HepG2 (cell line): ENCODE data around the gene CPXM1. TPM values are rescaled to one million over a fixed set of nuclear protein-coding genes. Genes with fewer than 3 reads are reported as not detected.

ENCODE experiments used
- ATAC-seq: fragments of 200-7000 bp; cut with Tn5 transposase; 3 replicates; pipeline ENCODE4 v1.9.1; 2020; ENCODE audit warnings: mild to moderate bottlenecking, moderate library complexity
- BruUV-seq: library from RNA; stranded (reverse); fragments of 400-500 nt; replicated peaks from 2 replicates; lab custom pipeline; 2021; lab: Mats Ljungman, UMichigan
- CTCF ChIA-PET: fragments of 300-600 bp; formaldehyde crosslinking; extraction: SDS; loops from one replicate; lab custom pipeline; 2021; ENCODE audit warnings: low total read pairs, inconsistent platforms, low intra/inter-chr PET ratio; lab: Yijun Ruan, JAX
- POLR2A ChIA-PET: fragments of 350-600 bp; sonication (Branson Sonifier 250); formaldehyde crosslinking; loops from one replicate; lab custom pipeline; 2020; ENCODE audit warnings: antibody characterized with exemption, inconsistent platforms; lab: Yijun Ruan, JAX
- DNase-seq: peaks from one replicate; pipeline ENCODE4 v3.0.0-alpha.2; 2015; ENCODE audit warnings: low spot score
- FAIRE-seq: peaks from 3 replicates; lab custom pipeline; 2011; peaks lifted over from hg19 to GRCh38; lab: Jason Lieb, UNC
- H2AFZ ChIP-seq: one replicate; pipeline ENCODE4 v1.6.1; 2011; ENCODE audit warnings: low read length, inconsistent platforms
- H3K27ac ChIP-seq: fragments of 300-600 bp; 3 replicates; pipeline ENCODE4 v1.8.0; 2011; ENCODE audit warnings: mixed run types, mild to moderate bottlenecking, mixed read lengths, low read length, inconsistent platforms; ENCODE audit not compliant: insufficient read depth; ENCODE audit errors: extremely low read length
- H3K27me3 ChIP-seq, 2 experiments: fragments of 200-600 bp in 1 of 2; 2 replicates in 1 of 2; 3 replicates in 1 of 2; pipeline versions ENCODE4 v1.6.0 to v1.8.0; 2011; ENCODE audit warnings: low read length in 2 of 2, mild to moderate bottlenecking in 2 of 2, moderate library complexity in 2 of 2, inconsistent platforms in 1 of 2; ENCODE audit not compliant: insufficient read depth in 2 of 2, control insufficient read depth in 1 of 2
- H3K36me3 ChIP-seq, 2 experiments: fragments of 200-600 bp in 1 of 2; replicated peaks in 1 of 2; 2 replicates in 1 of 2; 3 replicates in 1 of 2; pipeline versions ENCODE4 v1.5.1 to v1.8.0; 2011; ENCODE audit warnings: low read length in 2 of 2, inconsistent platforms in 1 of 2; ENCODE audit not compliant: insufficient read depth in 2 of 2, control insufficient read depth in 1 of 2
- H3K4me1 ChIP-seq: 2 replicates; pipeline ENCODE4 v1.5.1; 2012; ENCODE audit warnings: low read length, inconsistent platforms; ENCODE audit not compliant: insufficient read depth
- H3K4me2 ChIP-seq: 2 replicates; pipeline ENCODE4 v1.6.0; 2011; ENCODE audit warnings: low read depth, low read length, inconsistent platforms
- H3K4me3 ChIP-seq, 3 experiments: fragments of 200-600 bp in 1 of 3; sonication (generic), shearing (Covaris generic) in 1 of 3; replicated peaks in 1 of 3; 2 replicates each; pipeline ENCODE4 v1.5.1; 2011 to 2016; ENCODE audit warnings: low read length in 3 of 3, inconsistent platforms in 2 of 3, low read depth in 2 of 3, mild to moderate bottlenecking in 2 of 3, control low read depth in 1 of 3, mixed read lengths in 1 of 3; ENCODE audit not compliant: insufficient read depth in 1 of 3
- H3K79me2 ChIP-seq: one replicate; pipeline ENCODE4 v1.6.1; 2011; ENCODE audit warnings: low read length, inconsistent platforms; ENCODE audit not compliant: insufficient read depth
- H3K9ac ChIP-seq: 2 replicates; pipeline ENCODE4 v1.6.0; 2011; ENCODE audit warnings: mild to moderate bottlenecking, low read depth, low read length, inconsistent platforms; ENCODE audit not compliant: insufficient read depth
- H3K9me3 ChIP-seq: 2 replicates; pipeline ENCODE4 v1.5.1; 2012; ENCODE audit warnings: mild to moderate bottlenecking, low read length
- H4K20me1 ChIP-seq: 2 replicates; pipeline ENCODE4 v1.6.0; 2011; ENCODE audit warnings: inconsistent platforms, mild to moderate bottlenecking, low read length, moderate library complexity; ENCODE audit not compliant: insufficient read depth
- EHMT2 ChIP-seq: fragments of 200-600 bp; sonication (generic); IDR thresholded peaks from 2 replicates; pipeline ENCODE4 v1.7.0; 2017; ENCODE audit warnings: antibody characterized with exemption, low read depth, low read length, borderline replicate concordance
- NPAS2 ChIP-seq: sonication (generic); formaldehyde crosslinking; IDR thresholded peaks from 2 replicates; pipeline ENCODE4 v1.8.0; 2022; ENCODE audit warnings: mild to moderate bottlenecking, missing genetic modification reagents, borderline replicate concordance
- PBX2 ChIP-seq: IDR thresholded peaks from 2 replicates; pipeline ENCODE4 v1.6.1; 2016; ENCODE audit warnings: control low read depth
- RBM22 ChIP-seq: fragments of 200-400 bp; formaldehyde crosslinking; optimal IDR thresholded peaks from 2 replicates; pipeline ENCODE3; 2017; ENCODE audit warnings: mild to moderate bottlenecking, low read length, moderate library complexity
- SMAD9 ChIP-seq: sonication (generic); formaldehyde crosslinking; IDR thresholded peaks from 2 replicates; pipeline ENCODE4 v1.5.1; 2020; ENCODE audit warnings: mild to moderate bottlenecking, missing genetic modification reagents
- TMF1 ChIP-seq: sonication (generic); formaldehyde crosslinking; IDR thresholded peaks from 2 replicates; pipeline ENCODE4 v1.8.1; 2022; ENCODE audit warnings: low read depth, missing genetic modification reagents
- TRIM22 ChIP-seq: fragments of 450-650 bp; IDR thresholded peaks from 2 replicates; pipeline ENCODE4 v1.6.1; 2017
- ZFP82 ChIP-seq: sonication (generic); formaldehyde crosslinking; IDR thresholded peaks from 2 replicates; pipeline ENCODE4 v1.5.1; 2020; ENCODE audit warnings: mild to moderate bottlenecking, missing genetic modification reagents, borderline replicate concordance
- ZFP91 ChIP-seq: sonication (generic); formaldehyde crosslinking; IDR thresholded peaks from 2 replicates; pipeline ENCODE4 v1.9.0; 2022; ENCODE audit warnings: missing genetic modification reagents, mild to moderate bottlenecking, borderline replicate concordance
- ZNF556 ChIP-seq: sonication (generic); formaldehyde crosslinking; IDR thresholded peaks from 2 replicates; pipeline ENCODE4 v1.4.0; 2020; ENCODE audit warnings: mild to moderate bottlenecking, missing genetic modification reagents, borderline replicate concordance
- ZNF605 ChIP-seq: sonication (generic); formaldehyde crosslinking; IDR thresholded peaks from 2 replicates; pipeline ENCODE4 v1.8.0; 2022; ENCODE audit warnings: mild to moderate bottlenecking, missing genetic modification reagents
- ZNF746 ChIP-seq: sonication (generic); formaldehyde crosslinking; IDR thresholded peaks from 2 replicates; pipeline ENCODE4 v1.8.0; 2022; ENCODE audit warnings: mild to moderate bottlenecking, missing genetic modification reagents
- ZNF770 ChIP-seq: sonication (generic); formaldehyde crosslinking; IDR thresholded peaks from 2 replicates; pipeline ENCODE4 v1.5.0; 2020; ENCODE audit warnings: mild to moderate bottlenecking, missing genetic modification reagents
- whole genome bisulfite sequencing: methylation state at CpG from one replicate; pipeline ENCODE4 v1.1.6; 2017; ENCODE audit warnings: low lambda C conversion rate; 5-methylcytosine and 5-hydroxymethylcytosine counted together
- in situ Hi-C: cut with HindIII; loops from 2 replicates; pipeline ENCODE4 v1.10.0; 2017; ENCODE audit warnings: low pct_unique_long_range_greater_than_20kb; ENCODE audit not compliant: extremely low pct_ligation_motif_present
- intact Hi-C: fragments of 100-400 bp; cut with micrococcal nuclease; formaldehyde crosslinking; loops from one replicate; pipeline ENCODE4 v1.10.0; 2022; ENCODE audit not compliant: unreplicated experiment
- polyA plus RNA-seq, 8 experiments: library from polyadenylated mRNA; depleted of rRNA in 3 of 8; stranded (reverse) in 7 of 8; unstranded in 1 of 8; fragments of >200 nt; fragmentation: Illumina TruSeq in 4 of 8; extraction: Trizol in 4 of 8; gene quantifications; 2 replicates each; pipeline versions ENCODE4 v1.2.1 to v1.2.3, GENCODE V29; 2011 to 2016; ENCODE audit warnings: low read depth in 4 of 8, missing spikeins in 1 of 8, mixed read lengths in 1 of 8; ENCODE audit not compliant: insufficient read depth in 1 of 8
- total RNA-seq, 5 experiments: library from RNA; depleted of rRNA; stranded (reverse); fragments of >200 nt; fragmentation: Illumina TruSeq; extraction: Trizol; gene quantifications; 2 replicates each; pipeline ENCODE4 v1.2.3, GENCODE V29; 2016; ENCODE audit warnings: low read depth in 1 of 5

Gene CPXM1
- total and polyA plus RNA-seq, 2 of the 13 experiments (the other 11 are each of a cell fraction or from before 2014, with no cell fraction given) = 0.07 TPM; not detected in 1

DNA sequence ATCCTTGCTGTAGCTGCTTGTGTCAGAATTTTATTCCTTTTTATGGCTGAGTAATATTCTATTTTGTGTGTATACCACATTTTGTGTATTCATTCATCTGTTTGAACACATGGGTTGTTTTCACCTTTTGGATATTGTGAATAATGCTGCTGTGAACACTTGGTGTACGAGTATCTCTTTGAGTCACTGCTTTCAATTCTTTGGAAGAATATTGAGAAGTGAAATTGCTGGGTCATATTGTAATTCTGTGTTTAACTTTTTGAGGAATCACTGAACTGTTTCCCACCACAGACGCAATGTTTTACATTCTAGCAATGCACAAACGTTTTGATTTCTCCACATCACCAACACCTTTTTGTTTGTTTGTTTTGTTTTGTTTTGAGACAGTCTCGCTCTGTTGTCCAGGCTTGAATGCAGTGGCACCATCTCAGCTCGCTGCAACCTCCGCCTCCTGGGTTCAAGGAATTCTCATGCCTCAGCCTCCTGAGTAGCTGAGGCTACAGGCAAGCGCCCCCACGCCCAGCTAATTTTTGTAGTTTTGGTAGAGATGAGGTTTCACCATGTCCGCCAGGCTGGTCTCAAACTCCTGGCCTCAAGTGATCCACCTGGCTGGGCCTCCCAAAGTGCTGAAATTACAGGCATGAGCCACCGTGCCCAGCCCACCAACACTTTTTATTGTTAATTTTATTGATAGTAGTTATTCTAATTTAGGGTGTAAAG lies 21.7 kb downstream of the CPXM1 start:
- 50% methylated on average over 10 of the region's 10 CpGs for WGBS
- Histone ChIP-seq H3K4me2 (no peak overlapping the region), H4K20me1 (no peaks in the 10 kb centered on the region), H3K4me1 (peaks cover 7% of the 10 kb centered on the region), H3K79me2 (no peaks in the 10 kb centered on the region), H3K36me3 (no peaks in the 10 kb centered on the region), H3K27ac (no peak overlapping the region), H3K9ac (no peak overlapping the region), H2AFZ (no peak overlapping the region), H3K9me3 (peaks cover 4% of the 10 kb centered on the region; the same call in 1 of the 2 replicates), H3K4me3 (no peak overlapping the region), H3K27me3 (peaks cover 4 to 10% of the 10 kb centered on the region in 2 experiments; a peak in 3 of 5 replicates)
- no peak for TF ChIP-seq TRIM22
- TF ChIP-seq ZNF556 (CRISPR knock-in tag) = no peak
- no peak for TF ChIP-seq ZFP91 (CRISPR knock-in tag)
- TF ChIP-seq ZNF746 = no peak
- no peak for TF ChIP-seq RBM22
- no peak for TF ChIP-seq ZFP82
- TF ChIP-seq TMF1 (CRISPR knock-in tag) = no peak
- no peak for TF ChIP-seq ZNF770 (CRISPR knock-in tag)
- no peak for TF ChIP-seq SMAD9 (CRISPR knock-in tag)
- TF ChIP-seq ZNF605 (CRISPR knock-in tag) = no peak
- no peak for TF ChIP-seq PBX2 (CRISPR knock-in tag)
- no peak for TF ChIP-seq NPAS2
- no peak for TF ChIP-seq EHMT2
- DNase-seq = no peak
- no peak for ATAC-seq
- in situ Hi-C loops = no loop called here
- BruUV-seq = no TSS peak
- ChIA-PET CTCF (no interaction called here), POLR2A (no interaction called here)
- FAIRE-seq = no peak
- intact Hi-C loops = no loop called here
